ENCODE results near the gene GK2.

DNA sequence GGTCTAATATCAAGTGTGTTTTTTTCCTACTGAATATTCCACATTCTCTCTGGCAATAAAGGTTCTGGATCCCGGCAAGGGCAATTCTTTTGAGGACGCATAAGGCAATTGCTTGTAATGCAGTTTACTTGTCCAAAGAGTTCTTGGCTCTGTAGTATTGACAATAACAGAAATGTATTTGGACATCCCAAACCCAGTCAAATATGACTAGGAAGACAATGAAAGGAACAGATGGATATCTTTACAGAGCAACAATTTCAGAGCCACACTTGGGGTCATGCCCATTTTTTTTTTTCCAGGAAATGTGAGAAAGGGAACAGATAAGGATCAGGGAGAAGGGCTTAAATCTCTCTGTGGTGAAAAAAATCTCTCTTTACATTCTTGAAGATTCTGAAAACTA lies 12.2 kb downstream of the GK2 start:
- TF ChIP-seq, protein P1, sequence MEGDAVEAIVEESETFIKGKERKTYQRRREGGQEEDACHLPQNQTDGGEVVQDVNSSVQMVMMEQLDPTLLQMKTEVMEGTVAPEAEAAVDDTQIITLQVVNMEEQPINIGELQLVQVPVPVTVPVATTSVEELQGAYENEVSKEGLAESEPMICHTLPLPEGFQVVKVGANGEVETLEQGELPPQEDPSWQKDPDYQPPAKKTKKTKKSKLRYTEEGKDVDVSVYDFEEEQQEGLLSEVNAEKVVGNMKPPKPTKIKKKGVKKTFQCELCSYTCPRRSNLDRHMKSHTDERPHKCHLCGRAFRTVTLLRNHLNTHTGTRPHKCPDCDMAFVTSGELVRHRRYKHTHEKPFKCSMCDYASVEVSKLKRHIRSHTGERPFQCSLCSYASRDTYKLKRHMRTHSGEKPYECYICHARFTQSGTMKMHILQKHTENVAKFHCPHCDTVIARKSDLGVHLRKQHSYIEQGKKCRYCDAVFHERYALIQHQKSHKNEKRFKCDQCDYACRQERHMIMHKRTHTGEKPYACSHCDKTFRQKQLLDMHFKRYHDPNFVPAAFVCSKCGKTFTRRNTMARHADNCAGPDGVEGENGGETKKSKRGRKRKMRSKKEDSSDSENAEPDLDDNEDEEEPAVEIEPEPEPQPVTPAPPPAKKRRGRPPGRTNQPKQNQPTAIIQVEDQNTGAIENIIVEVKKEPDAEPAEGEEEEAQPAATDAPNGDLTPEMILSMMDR (CRISPR knock-in tag; IDR thresholded peaks at IDR 0.05): no peak
- TF ChIP-seq ZBTB21 (CRISPR knock-in tag; IDR thresholded peaks at IDR 0.05) (no peak), CBX5 (CRISPR knock-in tag; IDR thresholded peaks at IDR 0.05; ENCODE audit: borderline replicate concordance) (no peak)
